ENCODE data around the gene ZC3H7A. TPM values are rescaled to one million over a fixed set of nuclear protein-coding genes. Genes with fewer than 3 reads are reported as not detected.

Gene ZC3H7A
- total RNA-seq, 1 experiment from 2014 or later: 43.1 TPM

- no peaks in the 10 kb centered on the region for H4K20me1 ChIP-seq (ENCODE audit: control insufficient read depth, insufficient read depth, insufficient read length)
- Mint-ChIP-seq H3K4me1 (no peaks in the 10 kb centered on the region), H3K4me3 (no peak overlapping the region), H3K27ac (no peak overlapping the region; a peak in 1 of 7 replicates), H3K27me3 (ENCODE audit: low read depth) (no peaks in the 10 kb centered on the region), H3K36me3 (ENCODE audit: insufficient read depth in 1 of 3, low read depth in 3 of 3) (peaks cover 21 to 73% (median 70%) of the 10 kb centered on the region in 3 experiments; a peak in 6 of 7 replicates), H3K9me3 (no peaks in the 10 kb centered on the region)
- H2BK15ac ChIP-seq (ENCODE audit: low read depth, low read length): no peak overlapping the region
- H2BK5ac ChIP-seq (ENCODE audit: insufficient read length, low read length): no peak overlapping the region
- H3K4ac ChIP-seq (ENCODE audit: low read depth, low read length): no peak overlapping the region
- no peak overlapping the region for H2AFZ ChIP-seq (ENCODE audit: low read length)
- no peaks in the 10 kb centered on the region for H3K23me2 ChIP-seq (ENCODE audit: insufficient read length, low read depth, low read length, poor library complexity, severe bottlenecking)
- no peaks in the 10 kb centered on the region for H3K79me1 ChIP-seq (ENCODE audit: insufficient read depth, low read depth, low read length, poor library complexity, severe bottlenecking)
- H3K27me3 ChIP-seq (ENCODE audit: insufficient read depth, low read length): no peaks in the 10 kb centered on the region
- no peak overlapping the region for H3K9ac ChIP-seq (ENCODE audit: extremely low read depth, insufficient read length, low read length)
- H3T11ph ChIP-seq (ENCODE audit: low read length): no peak overlapping the region
- no peaks in the 10 kb centered on the region for H3K79me2 ChIP-seq (ENCODE audit: insufficient read depth, low read length)
- H3K4me2 ChIP-seq (ENCODE audit: insufficient read depth, insufficient read length, low read length): no peak overlapping the region
- H4K91ac ChIP-seq (ENCODE audit: insufficient read length, low read depth, low read length): no peak overlapping the region
- H2BK20ac ChIP-seq (ENCODE audit: low read depth, low read length, poor library complexity, severe bottlenecking): no peak overlapping the region
- H2BK12ac ChIP-seq (ENCODE audit: insufficient read length, low read depth, low read length): no peak overlapping the region
- DNase-seq: no peak
- no peak overlapping the region for H3K14ac ChIP-seq (ENCODE audit: insufficient read depth, low read length)
- TF ChIP-seq, protein P1, sequence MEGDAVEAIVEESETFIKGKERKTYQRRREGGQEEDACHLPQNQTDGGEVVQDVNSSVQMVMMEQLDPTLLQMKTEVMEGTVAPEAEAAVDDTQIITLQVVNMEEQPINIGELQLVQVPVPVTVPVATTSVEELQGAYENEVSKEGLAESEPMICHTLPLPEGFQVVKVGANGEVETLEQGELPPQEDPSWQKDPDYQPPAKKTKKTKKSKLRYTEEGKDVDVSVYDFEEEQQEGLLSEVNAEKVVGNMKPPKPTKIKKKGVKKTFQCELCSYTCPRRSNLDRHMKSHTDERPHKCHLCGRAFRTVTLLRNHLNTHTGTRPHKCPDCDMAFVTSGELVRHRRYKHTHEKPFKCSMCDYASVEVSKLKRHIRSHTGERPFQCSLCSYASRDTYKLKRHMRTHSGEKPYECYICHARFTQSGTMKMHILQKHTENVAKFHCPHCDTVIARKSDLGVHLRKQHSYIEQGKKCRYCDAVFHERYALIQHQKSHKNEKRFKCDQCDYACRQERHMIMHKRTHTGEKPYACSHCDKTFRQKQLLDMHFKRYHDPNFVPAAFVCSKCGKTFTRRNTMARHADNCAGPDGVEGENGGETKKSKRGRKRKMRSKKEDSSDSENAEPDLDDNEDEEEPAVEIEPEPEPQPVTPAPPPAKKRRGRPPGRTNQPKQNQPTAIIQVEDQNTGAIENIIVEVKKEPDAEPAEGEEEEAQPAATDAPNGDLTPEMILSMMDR (conservative IDR thresholded peaks at IDR 0.05): no peak
- H3K56ac ChIP-seq (ENCODE audit: insufficient read length, low read depth, low read length): no peak overlapping the region
- WGBS (ENCODE audit: extremely low coverage, insufficient read length, low lambda C conversion rate): no CpG with 5 or more reads among the region's 13 CpGs
- no peak overlapping the region for H4K5ac ChIP-seq (ENCODE audit: insufficient read length, low read depth, low read length)
- H3K18ac ChIP-seq (ENCODE audit: insufficient read length, low read depth, low read length): no peak overlapping the region
- H4K8ac ChIP-seq (replicated peaks; ENCODE audit: insufficient read length, low read depth, low read length): no peak overlapping the region
- no peak overlapping the region for H2AK5ac ChIP-seq (ENCODE audit: insufficient read length, low read length)
- H3K23ac ChIP-seq (ENCODE audit: insufficient read length, low read depth, low read length): no peak overlapping the region
- no peak overlapping the region for H2BK120ac ChIP-seq (ENCODE audit: low read depth, low read length, poor library complexity, severe bottlenecking)
- H3K9me3 ChIP-seq (ENCODE audit: control insufficient read depth, low read depth, low read length): no peaks in the 10 kb centered on the region
- no peaks in the 10 kb centered on the region for H3K4me1 ChIP-seq (ENCODE audit: insufficient read depth, low read length)
- H3K27ac ChIP-seq (ENCODE audit: insufficient read length, low read depth, low read length): no peak overlapping the region
These were observed 41.9 kb downstream of the ZC3H7A start for GRCh38 chr16:11755022-11755760.
